Measurements from ENCODE around the gene HDAC9. TPM values are rescaled to one million over a fixed set of nuclear protein-coding genes. Genes with fewer than 3 reads are reported as not detected.

Gene HDAC9
- total RNA-seq, 1 donor from 2014 or later, result 28.6 TPM

GRCh38 chr7:18552316-18552916 is 56.9 kb downstream of the HDAC9 start:
- H3K4me1 Mint-ChIP-seq, result peaks cover 9% of the 10 kb centered on the region
- Histone ChIP-seq H3F3A (ENCODE audit: low read depth) (no peaks in the 10 kb centered on the region), H2AFZ (replicated peaks) (no peak overlapping the region), H3K9ac (no peak overlapping the region), H4K20me1 (ENCODE audit: low read depth) (no peaks in the 10 kb centered on the region), H3K4me1 (no peaks in the 10 kb centered on the region), H3K27ac (peak overlapping the region; percentile 56), H3K27me3 (no peaks in the 10 kb centered on the region), H3K79me2 (ENCODE audit: low read depth) (no peaks in the 10 kb centered on the region), H3K4me2 (no peak overlapping the region), H3K4me3 (no peak overlapping the region), H3K36me3 (no peaks in the 10 kb centered on the region), H3K9me3 (ENCODE audit: low read depth) (no peaks in the 10 kb centered on the region)
- TF ChIP-seq CTCF (IDR thresholded peaks at IDR 0.05), result no peak
- no peak for DNase-seq (ENCODE audit: low spot score)
- no peaks in the 10 kb centered on the region for H3K36me3 Mint-ChIP-seq
- no peak overlapping the region for H3K27ac Mint-ChIP-seq
- no peaks in the 10 kb centered on the region for H3K9me3 Mint-ChIP-seq
- H3K4me3 Mint-ChIP-seq, result no peak overlapping the region
- no peaks in the 10 kb centered on the region for H3K27me3 Mint-ChIP-seq (ENCODE audit: insufficient read depth, low read depth)

- H3K9me3 Mint-ChIP-seq, result no peaks in the 10 kb centered on the region
- Histone ChIP-seq H3K4me2 (no peak overlapping the region), H3K9ac (no peak overlapping the region), H3K79me2 (ENCODE audit: low read depth) (no peaks in the 10 kb centered on the region), H3K4me3 (no peak overlapping the region), H3F3A (ENCODE audit: low read depth) (no peaks in the 10 kb centered on the region), H3K9me3 (ENCODE audit: low read depth) (no peaks in the 10 kb centered on the region), H2AFZ (replicated peaks) (no peak overlapping the region), H3K4me1 (no peaks in the 10 kb centered on the region), H3K27ac (no peak overlapping the region), H4K20me1 (ENCODE audit: low read depth) (no peaks in the 10 kb centered on the region), H3K36me3 (no peaks in the 10 kb centered on the region), H3K27me3 (no peaks in the 10 kb centered on the region)
- TF ChIP-seq EZH2phosphoT487 (IDR thresholded peaks at IDR 0.05), result no peak
- no peak for TF ChIP-seq CTCF (IDR thresholded peaks at IDR 0.05)
- TF ChIP-seq EZH2 (IDR thresholded peaks at IDR 0.05), result no peak
- DNase-seq (ENCODE audit: low spot score), result no peak
- H3K27ac Mint-ChIP-seq, result no peak overlapping the region
- H3K4me1 Mint-ChIP-seq, result peaks cover 9% of the 10 kb centered on the region
- H3K4me3 Mint-ChIP-seq, result no peak overlapping the region
- H3K36me3 Mint-ChIP-seq, result no peaks in the 10 kb centered on the region
- H3K27me3 Mint-ChIP-seq (ENCODE audit: insufficient read depth, low read depth), result no peaks in the 10 kb centered on the region
Measured at GRCh38 chr7:18552943-18553604, 57.5 kb downstream of the HDAC9 start.

- H3K79me2 ChIP-seq (ENCODE audit: low read depth), result no peaks in the 10 kb centered on the region
- H3K27ac ChIP-seq, result no peak overlapping the region
- Mint-ChIP-seq H3K36me3 (no peaks in the 10 kb centered on the region), H3K27me3 (ENCODE audit: insufficient read depth, low read depth) (no peaks in the 10 kb centered on the region), H3K9me3 (no peaks in the 10 kb centered on the region), H3K27ac (peak overlapping the region; percentile 2), H3K4me3 (no peak overlapping the region), H3K4me1 (peaks cover 12% of the 10 kb centered on the region)
- no peaks in the 10 kb centered on the region for H4K20me1 ChIP-seq (ENCODE audit: low read depth)
- no peak overlapping the region for H2AFZ ChIP-seq (replicated peaks)
- no peaks in the 10 kb centered on the region for H3K4me1 ChIP-seq
- TF ChIP-seq EZH2 (IDR thresholded peaks at IDR 0.05) (no peak), CTCF (IDR thresholded peaks at IDR 0.05) (no peak), EZH2phosphoT487 (IDR thresholded peaks at IDR 0.05) (no peak)
- no peaks in the 10 kb centered on the region for H3K27me3 ChIP-seq
- no peaks in the 10 kb centered on the region for H3K9me3 ChIP-seq (ENCODE audit: low read depth)
- no peak overlapping the region for H3K9ac ChIP-seq
- DNase-seq (ENCODE audit: low spot score), result no peak
- no peaks in the 10 kb centered on the region for H3K36me3 ChIP-seq
- no peak overlapping the region for H3K4me3 ChIP-seq
- H3K4me2 ChIP-seq, result no peak overlapping the region
- no peaks in the 10 kb centered on the region for H3F3A ChIP-seq (ENCODE audit: low read depth)
Measured at GRCh38 chr7:18553605-18554003, 58.1 kb downstream of the HDAC9 start.
